ENCODE measurements around the gene ZP4.

ZP4 gene

DNA sequence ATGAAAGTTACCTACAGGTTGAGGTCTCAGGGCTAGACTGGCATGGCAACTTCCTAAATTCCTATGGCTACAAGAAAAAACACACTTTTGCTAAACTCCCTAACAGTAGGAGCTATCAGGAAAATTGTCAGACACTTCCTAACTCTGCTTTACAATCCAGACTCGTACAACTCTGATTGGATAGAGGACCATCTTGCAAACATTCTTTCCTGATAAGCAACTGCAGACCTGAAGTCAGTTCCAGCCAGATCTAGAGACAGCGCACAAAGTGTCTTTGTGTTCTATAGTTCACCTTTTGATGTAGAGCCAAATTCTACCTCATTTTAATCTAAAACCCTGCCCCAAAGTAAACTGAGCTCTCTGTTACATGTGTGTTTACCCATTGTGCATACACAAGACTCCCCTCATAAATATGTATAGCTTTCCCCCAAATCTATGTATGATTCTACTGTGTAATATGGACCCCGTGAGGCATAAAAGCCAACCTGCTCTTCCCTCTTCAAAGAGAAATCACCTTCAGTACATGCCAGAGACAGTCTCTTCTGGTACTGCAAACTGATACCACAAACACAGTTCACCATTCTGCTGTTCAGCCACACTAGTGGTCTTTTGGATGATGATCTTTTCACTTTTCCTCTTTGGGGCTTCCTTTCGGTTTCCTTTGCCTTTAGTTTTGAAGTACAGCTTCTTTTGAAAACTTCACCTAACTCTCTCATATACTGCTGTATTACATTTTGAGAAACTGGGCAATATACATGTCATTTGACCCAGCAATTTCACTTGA, 21.7 kb downstream of the ZP4 start:
- H3K4me3 ChIP-seq (ENCODE audit: control insufficient read depth, low read depth, low read length), result no peak overlapping the region
- TF ChIP-seq, protein P1, sequence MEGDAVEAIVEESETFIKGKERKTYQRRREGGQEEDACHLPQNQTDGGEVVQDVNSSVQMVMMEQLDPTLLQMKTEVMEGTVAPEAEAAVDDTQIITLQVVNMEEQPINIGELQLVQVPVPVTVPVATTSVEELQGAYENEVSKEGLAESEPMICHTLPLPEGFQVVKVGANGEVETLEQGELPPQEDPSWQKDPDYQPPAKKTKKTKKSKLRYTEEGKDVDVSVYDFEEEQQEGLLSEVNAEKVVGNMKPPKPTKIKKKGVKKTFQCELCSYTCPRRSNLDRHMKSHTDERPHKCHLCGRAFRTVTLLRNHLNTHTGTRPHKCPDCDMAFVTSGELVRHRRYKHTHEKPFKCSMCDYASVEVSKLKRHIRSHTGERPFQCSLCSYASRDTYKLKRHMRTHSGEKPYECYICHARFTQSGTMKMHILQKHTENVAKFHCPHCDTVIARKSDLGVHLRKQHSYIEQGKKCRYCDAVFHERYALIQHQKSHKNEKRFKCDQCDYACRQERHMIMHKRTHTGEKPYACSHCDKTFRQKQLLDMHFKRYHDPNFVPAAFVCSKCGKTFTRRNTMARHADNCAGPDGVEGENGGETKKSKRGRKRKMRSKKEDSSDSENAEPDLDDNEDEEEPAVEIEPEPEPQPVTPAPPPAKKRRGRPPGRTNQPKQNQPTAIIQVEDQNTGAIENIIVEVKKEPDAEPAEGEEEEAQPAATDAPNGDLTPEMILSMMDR (conservative IDR thresholded peaks at IDR 0.05; ENCODE audit: control insufficient read depth, insufficient read depth, low read depth, low read length), result no peak

DNA sequence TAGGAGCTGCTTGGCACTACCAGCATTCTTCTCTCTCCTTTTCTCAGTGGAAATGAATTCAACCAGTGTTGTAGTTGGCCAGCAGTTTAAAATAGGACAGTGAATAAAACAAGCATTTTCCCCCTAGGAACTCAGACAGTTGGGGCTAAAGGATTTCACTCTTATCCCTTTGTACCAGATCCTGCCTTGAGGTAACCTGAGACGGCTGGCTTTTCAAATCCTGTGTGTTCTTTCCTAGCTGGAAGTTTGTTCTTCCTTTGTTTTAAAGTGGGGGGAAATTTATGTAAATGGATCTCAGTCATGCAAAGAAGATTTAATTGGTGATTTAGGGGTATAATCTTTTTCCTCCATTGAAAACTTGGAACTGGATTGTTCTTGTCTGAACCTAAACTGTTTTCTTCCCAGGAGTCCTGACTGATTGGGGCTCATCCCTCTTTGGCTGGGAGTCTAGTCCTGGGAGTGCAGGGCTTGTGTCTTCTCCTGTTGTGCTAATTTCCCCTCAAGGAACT, 23.3 kb downstream of the ZP4 start:
- no peak for DNase-seq (ENCODE audit: low read depth)
- no peak overlapping the region for H3K4me3 ChIP-seq (ENCODE audit: control insufficient read depth, low read depth, low read length)
- TF ChIP-seq, protein P1 (conservative IDR thresholded peaks at IDR 0.05; ENCODE audit: control insufficient read depth, insufficient read depth, low read depth, low read length), result no peak

More for the DNA sequence above, 21.7 kb downstream of the ZP4 start:
- DNase-seq (ENCODE audit: low read depth), result no peak

DNA sequence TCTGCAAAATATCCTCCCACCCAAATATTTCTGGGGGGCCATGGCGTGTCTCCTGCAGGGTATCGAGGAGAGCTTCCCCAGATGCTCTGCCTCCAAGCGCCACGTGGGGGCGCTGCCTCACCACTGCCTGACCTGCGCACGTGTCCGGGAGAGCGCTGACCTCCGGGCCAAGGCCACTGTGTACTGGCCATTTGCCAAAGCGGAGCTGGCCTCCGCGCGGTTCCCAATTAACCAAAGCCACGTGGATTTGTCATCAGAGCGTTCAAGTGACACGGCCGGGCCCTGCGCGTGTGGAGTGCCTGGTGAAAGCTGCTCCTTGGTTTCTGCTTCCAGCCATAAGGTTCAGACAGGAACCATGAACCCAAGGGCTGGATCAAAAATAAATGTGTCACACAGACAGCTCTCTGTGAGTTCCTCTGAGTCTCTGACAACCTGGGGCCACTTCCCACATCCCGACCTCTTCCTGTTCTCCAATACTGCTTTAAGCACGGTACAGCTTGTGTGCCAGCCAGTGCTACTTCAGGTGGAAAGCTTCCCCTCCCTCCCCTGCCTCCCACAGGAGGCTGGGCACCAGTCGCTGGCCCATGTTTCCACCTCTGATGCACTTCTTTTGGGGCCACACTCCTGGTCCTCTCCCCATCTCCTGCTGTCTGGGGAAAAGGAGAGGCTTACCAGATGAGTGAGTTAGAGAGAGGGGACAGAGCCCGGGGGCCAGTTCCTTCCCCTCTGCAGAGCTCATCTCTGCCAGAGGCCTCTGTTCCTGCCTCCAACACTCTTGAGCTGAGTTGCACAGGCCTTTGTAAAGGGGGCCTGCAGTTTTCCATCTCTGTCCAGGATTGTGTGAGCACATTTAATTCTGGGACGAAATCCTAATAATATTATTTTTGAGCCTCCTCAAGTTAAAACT, 26.1 kb downstream of the ZP4 start:
- DNase-seq (ENCODE audit: low read depth), result peak; percentile 42
- TF ChIP-seq, protein P1 (conservative IDR thresholded peaks at IDR 0.05; ENCODE audit: control insufficient read depth, insufficient read depth, low read depth, low read length), result peak; percentile 95
- no peak overlapping the region for H3K4me3 ChIP-seq (ENCODE audit: control insufficient read depth, low read depth, low read length)

DNA sequence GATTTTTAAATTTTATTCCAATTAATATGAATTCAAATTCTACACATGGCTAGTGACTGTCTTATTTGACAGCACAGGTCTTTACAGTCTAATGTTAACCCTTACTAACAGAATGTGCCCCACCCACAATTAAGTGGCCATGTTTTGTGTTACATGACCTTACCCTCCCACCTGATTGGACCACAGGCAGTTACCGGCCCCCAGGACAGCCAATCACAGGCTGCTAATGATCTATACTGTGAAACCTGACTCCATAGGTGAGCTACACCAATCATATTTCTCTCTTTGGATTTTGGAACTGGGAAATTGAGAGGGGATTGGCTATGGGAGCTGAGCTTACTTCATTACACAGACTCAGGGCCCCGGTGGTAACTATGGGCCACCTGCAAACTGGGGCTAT, 27.5 kb downstream of the ZP4 start:
- DNase-seq (ENCODE audit: low read depth), result no peak
- TF ChIP-seq, protein P1 (conservative IDR thresholded peaks at IDR 0.05; ENCODE audit: control insufficient read depth, insufficient read depth, low read depth, low read length), result no peak
- no peak overlapping the region for H3K4me3 ChIP-seq (ENCODE audit: control insufficient read depth, low read depth, low read length)

DNA sequence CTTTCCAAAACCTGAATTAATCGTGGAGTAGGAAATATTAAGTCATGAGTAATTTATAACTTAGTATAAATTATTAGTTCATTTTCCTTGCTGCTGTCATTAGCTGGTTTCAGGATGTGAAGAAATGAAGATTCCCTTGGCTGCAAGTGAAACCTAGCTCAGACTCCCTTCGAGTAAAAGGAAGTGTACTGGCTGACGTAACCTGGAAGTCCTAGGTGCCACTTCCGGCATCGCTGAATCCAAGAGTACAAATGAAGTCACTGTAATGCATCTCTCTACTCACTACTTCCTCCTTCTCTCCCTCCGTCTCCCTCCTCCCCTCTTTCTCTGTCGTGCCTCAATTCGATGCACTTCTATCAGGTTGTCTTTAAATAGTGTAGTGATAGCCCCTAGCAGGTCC, 28.8 kb downstream of the ZP4 start:
- DNase-seq (ENCODE audit: low read depth), result no peak
- TF ChIP-seq, protein P1 (conservative IDR thresholded peaks at IDR 0.05; ENCODE audit: control insufficient read depth, insufficient read depth, low read depth, low read length), result no peak

DNA sequence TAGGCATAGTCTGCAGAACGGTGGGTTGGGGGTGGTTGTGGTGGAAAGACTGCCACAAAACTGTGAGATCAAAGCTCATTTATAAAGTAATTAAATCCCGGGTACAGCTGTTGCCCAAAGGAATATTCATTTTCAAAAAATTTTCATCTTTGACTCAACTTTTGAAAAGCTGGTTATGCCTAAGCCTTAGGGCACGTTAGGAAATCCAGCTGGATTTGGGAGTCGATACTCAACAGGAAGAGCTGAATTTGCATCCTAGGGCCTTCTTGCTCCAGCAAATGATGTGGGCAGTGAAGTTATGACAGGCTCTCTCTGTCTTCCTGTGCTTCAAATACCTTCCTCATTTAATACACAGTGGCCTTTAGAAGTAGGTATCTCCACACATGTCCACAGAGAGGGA, 31.7 kb downstream of the ZP4 start:
- no peak for DNase-seq (ENCODE audit: low read depth)
- TF ChIP-seq, protein P1 (conservative IDR thresholded peaks at IDR 0.05; ENCODE audit: control insufficient read depth, insufficient read depth, low read depth, low read length), result no peak
- no peak overlapping the region for H3K4me3 ChIP-seq (ENCODE audit: control insufficient read depth, low read depth, low read length)

More for the DNA sequence above, 28.8 kb downstream of the ZP4 start:
- no peak overlapping the region for H3K4me3 ChIP-seq (ENCODE audit: control insufficient read depth, low read depth, low read length)
